GM23338 (cell line): Measurements from ENCODE around the gene SSR4. TPM values are rescaled to one million over a fixed set of nuclear protein-coding genes. Genes with fewer than 3 reads are reported as not detected.

Experiments used
- ATAC-seq: fragments of 200-7000 bp; cut with Tn5 transposase; 3 replicates; pipeline ENCODE4 v1.9.1; 2020
- DNase-seq: peaks from one replicate; pipeline ENCODE4 v3.0.0-alpha.2; 2015; ENCODE audit warnings: low spot score
- H2AFZ ChIP-seq: fragments of 200-600 bp; sonication (generic); 2 replicates; pipeline ENCODE4 v1.8.0; 2016; ENCODE audit warnings: antibody characterized with exemption, mild to moderate bottlenecking, moderate library complexity
- H3F3A ChIP-seq: fragments of 200-600 bp; sonication (generic); replicated peaks from 2 replicates; pipeline ENCODE4 v1.8.0; 2017; ENCODE audit warnings: antibody characterized with exemption, mixed run types, low read depth
- H3K27ac ChIP-seq: fragments of 200-600 bp; sonication (generic); 2 replicates; pipeline ENCODE4 v1.6.1; 2016; ENCODE audit warnings: low read depth
- H3K27me3 ChIP-seq: fragments of 200-600 bp; sonication (generic); 2 replicates; pipeline ENCODE4 v1.8.0; 2016; ENCODE audit warnings: mild to moderate bottlenecking, mixed run types, moderate library complexity; ENCODE audit not compliant: insufficient read depth
- H3K36me3 ChIP-seq: fragments of 200-600 bp; sonication (generic); 2 replicates; pipeline ENCODE4 v1.8.0; 2016; ENCODE audit warnings: mild to moderate bottlenecking; ENCODE audit not compliant: insufficient read depth
- H3K4me1 ChIP-seq: fragments of 200-600 bp; sonication (generic); 2 replicates; pipeline ENCODE4 v1.8.0; 2016; ENCODE audit warnings: mild to moderate bottlenecking, moderate library complexity; ENCODE audit not compliant: insufficient read depth
- H3K4me2 ChIP-seq: fragments of 200-600 bp; sonication (generic); 2 replicates; pipeline ENCODE4 v1.7.1; 2017; ENCODE audit warnings: mixed run types
- H3K4me3 ChIP-seq: fragments of 200-600 bp; sonication (generic); 2 replicates; pipeline ENCODE4 v1.6.1; 2016; ENCODE audit warnings: mixed run types
- H3K79me2 ChIP-seq: fragments of 200-600 bp; sonication (generic); replicated peaks from 2 replicates; pipeline ENCODE4 v1.8.0; 2017; ENCODE audit warnings: mild to moderate bottlenecking; ENCODE audit not compliant: insufficient read depth
- H3K9me2 ChIP-seq: fragments of 200-600 bp; sonication (generic); 2 replicates; pipeline ENCODE4 v1.8.0; 2017; ENCODE audit not compliant: insufficient read depth
- H4K20me1 ChIP-seq: fragments of 200-600 bp; sonication (generic); replicated peaks from 2 replicates; pipeline ENCODE4 v1.8.0; 2017; ENCODE audit warnings: mild to moderate bottlenecking; ENCODE audit not compliant: insufficient read depth
- H3K27ac Mint-ChIP-seq: 2 replicates; pipeline ENCODE4 v1.8.0; 2020; ENCODE audit warnings: inconsistent platforms, mild to moderate bottlenecking, moderate library complexity, mixed read lengths
- H3K27me3 Mint-ChIP-seq: 3 replicates; pipeline ENCODE4 v1.8.0; 2022; ENCODE audit warnings: low read depth, mild to moderate bottlenecking, moderate library complexity, mixed read lengths, inconsistent platforms; ENCODE audit not compliant: insufficient read depth, poor library complexity
- H3K36me3 Mint-ChIP-seq: 3 replicates; pipeline ENCODE4 v1.8.0; 2021; ENCODE audit warnings: low read depth, mild to moderate bottlenecking, inconsistent platforms, moderate library complexity, mixed read lengths
- H3K4me1 Mint-ChIP-seq: 3 replicates; pipeline ENCODE4 v1.8.0; 2020; ENCODE audit warnings: mild to moderate bottlenecking, inconsistent platforms, mixed read lengths
- H3K4me3 Mint-ChIP-seq: 3 replicates; pipeline ENCODE4 v1.8.0; 2021; ENCODE audit warnings: moderate library complexity, mild to moderate bottlenecking, inconsistent platforms, mixed read lengths
- H3K9me3 Mint-ChIP-seq: 3 replicates; pipeline ENCODE4 v1.8.0; 2020; ENCODE audit warnings: moderate library complexity, mild to moderate bottlenecking, inconsistent platforms, mixed read lengths
- CTCF ChIP-seq, 2 experiments: fragments of 200-600 bp in 1 of 2; sonication (generic) in 1 of 2; conservative IDR thresholded peaks; 2 replicates each; pipeline versions ENCODE4 v1.5.1 to v1.6.1; 2016 to 2017; ENCODE audit warnings: antibody characterized with exemption in 2 of 2, low read depth in 2 of 2, mild to moderate bottlenecking in 2 of 2, moderate library complexity in 1 of 2
- ETS1 ChIP-seq: IDR thresholded peaks from 2 replicates; pipeline ENCODE4 v1.6.1; 2016; ENCODE audit warnings: antibody characterized with exemption
- EZH2 ChIP-seq: fragments of 200-600 bp; sonication (generic); IDR thresholded peaks from one replicate; pipeline ENCODE4 v1.8.0; 2017; ENCODE audit warnings: antibody characterized with exemption, mild to moderate bottlenecking, low read depth; ENCODE audit not compliant: unreplicated experiment
- EZH2phosphoT487 ChIP-seq: fragments of 200-600 bp; sonication (generic); IDR thresholded peaks from one replicate; pipeline ENCODE4 v1.8.1; 2018; ENCODE audit warnings: antibody characterized with exemption; ENCODE audit not compliant: unreplicated experiment
- JUNB ChIP-seq: IDR thresholded peaks from one replicate; pipeline ENCODE4 v1.6.1; 2016; ENCODE audit warnings: antibody characterized with exemption; ENCODE audit not compliant: unreplicated experiment
- NANOG ChIP-seq: IDR thresholded peaks from 2 replicates; pipeline ENCODE4 v1.6.1; 2016; ENCODE audit warnings: antibody characterized with exemption, borderline replicate concordance
- POLR2AphosphoS5 ChIP-seq: IDR thresholded peaks from 2 replicates; pipeline ENCODE4 v1.6.1; 2016; ENCODE audit warnings: antibody characterized with exemption, low read depth
- ZNF331 ChIP-seq: fragments of 250-450 bp; sonication (Bioruptor Pico); IDR thresholded peaks from 2 replicates; pipeline ENCODE4 v1.5.0; 2020; ENCODE audit warnings: low read depth, mild to moderate bottlenecking, moderate library complexity
- ZNF462 ChIP-seq: fragments of 250-450 bp; sonication (Bioruptor Pico); IDR thresholded peaks from 2 replicates; pipeline ENCODE4 v1.5.0; 2020; ENCODE audit warnings: mild to moderate bottlenecking, moderate library complexity
- polyA plus RNA-seq: library from polyadenylated mRNA; unstranded; fragments of >200 nt; fragmentation: Nextera tagmentation; extraction: Ambion mirVana; gene quantifications from 2 replicates; pipeline ENCODE4 v1.2.1, GENCODE V29; 2016
- total RNA-seq: library from RNA; depleted of rRNA; stranded (reverse); fragments of >200 nt; shearing (Covaris generic); gene quantifications from 2 replicates; pipeline ENCODE4 v1.2.3, GENCODE V29; 2014

SSR4 gene
- total and polyA plus RNA-seq, 2 experiments from 2014 or later: 107 to 352 TPM

DNA sequence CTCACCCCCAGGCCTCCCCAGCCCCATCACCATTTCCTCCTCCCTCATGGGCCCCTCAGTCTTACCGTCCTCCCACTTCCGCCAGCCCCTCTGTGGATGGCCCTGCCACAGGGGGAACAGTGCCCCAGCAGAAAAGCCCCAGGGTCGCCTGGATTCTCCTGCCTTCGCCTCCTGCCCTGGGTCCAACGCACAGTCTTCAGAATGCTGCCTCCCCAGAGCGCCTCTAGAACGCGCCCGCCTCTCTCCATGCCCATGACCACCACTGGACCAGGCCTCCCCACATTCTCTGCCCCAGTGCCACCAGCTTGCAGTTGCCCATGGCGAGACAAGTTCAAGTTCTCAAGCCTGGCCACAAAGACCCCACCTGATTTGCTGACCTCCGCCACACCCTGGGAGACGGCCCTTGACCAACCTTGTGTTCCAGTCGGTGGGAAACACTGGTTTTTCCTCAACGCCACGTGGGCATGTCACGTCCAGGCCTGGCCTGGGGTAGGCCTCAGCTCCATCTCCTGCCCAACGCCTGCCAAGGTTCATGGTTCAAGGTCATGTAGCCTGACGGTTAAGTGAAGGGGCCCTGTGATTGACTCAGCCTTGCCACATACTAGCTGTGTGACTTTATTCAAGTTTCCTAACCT, 31.1 kb upstream of the SSR4 start (continued):
- no peak for TF ChIP-seq JUNB

- no peak within 1 kb of the TSS for H3K4me3 Mint-ChIP-seq
- no peaks in the 10 kb centered on the region for H3K9me3 Mint-ChIP-seq
- peaks cover 5% of the 10 kb centered on the region; the same call in 2 of the 3 replicates for H3K4me1 Mint-ChIP-seq
- no peak for TF ChIP-seq POLR2AphosphoS5
- no peak for TF ChIP-seq JUNB
- no peak for TF ChIP-seq NANOG
- no peak for TF ChIP-seq EZH2
- TF ChIP-seq CTCF (conservative IDR thresholded peaks at IDR 0.05; ENCODE audit: low read depth in 2 of 2): peak; percentile 72 to 93
- no peak within 1 kb of the TSS for H3K27ac Mint-ChIP-seq
- no peaks in the 10 kb centered on the region for H3K36me3 ChIP-seq
- no peaks in the 10 kb centered on the region for H4K20me1 ChIP-seq
- no peak within 1 kb of the TSS for H2AFZ ChIP-seq
- no peak within 1 kb of the TSS for H3K4me3 ChIP-seq
- H3K27me3 Mint-ChIP-seq: peaks cover 6% of the 10 kb centered on the region
- no peak within 1 kb of the TSS for H3K4me2 ChIP-seq
- H3K27me3 ChIP-seq: no peaks in the 10 kb centered on the region
- no peaks in the 10 kb centered on the region for H3K36me3 Mint-ChIP-seq
- no peaks in the 10 kb centered on the region for H3K79me2 ChIP-seq
- H3K9me2 ChIP-seq: no peaks in the 10 kb centered on the region
- no peak within 1 kb of the TSS for H3K27ac ChIP-seq
- ATAC-seq (peak; percentile 82), DNase-seq (peak; percentile 74)
- no peaks in the 10 kb centered on the region for H3F3A ChIP-seq
- no peaks in the 10 kb centered on the region for H3K4me1 ChIP-seq
Measured at GRCh38 chrX:153763989-153764755, 30.3 kb upstream of the SSR4 start, which contains the start of gene PLXNB3. TSS of gene PLXNB3 (plus strand) at chrX:153764249. CDS start at chrX:153765536, 1,287 bp downstream.

DNA sequence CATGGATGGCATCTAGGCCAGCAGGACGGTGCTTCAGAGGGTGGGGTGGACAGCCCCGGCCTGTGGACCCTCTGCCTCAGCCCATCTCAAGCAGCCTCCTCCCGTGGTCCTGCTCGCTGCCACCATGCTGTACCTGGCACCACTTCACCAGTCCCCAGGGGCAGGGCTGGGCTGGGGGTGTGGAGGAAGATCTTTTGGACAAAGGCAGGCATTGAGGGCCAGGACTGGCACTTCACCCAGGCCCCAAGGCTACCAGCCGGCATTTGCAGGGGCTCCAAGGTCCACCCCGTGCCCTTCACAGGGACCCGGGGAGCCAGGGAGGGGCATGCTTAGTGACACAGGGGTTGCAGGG, 29.7 kb upstream of the SSR4 start:
- no peaks in the 10 kb centered on the region for H3K4me1 ChIP-seq
- H2AFZ ChIP-seq: no peak overlapping the region
- no peaks in the 10 kb centered on the region for H3F3A ChIP-seq
- H3K4me3 Mint-ChIP-seq: no peak overlapping the region
- H3K4me1 Mint-ChIP-seq: peaks cover 5% of the 10 kb centered on the region; the same call in 2 of the 3 replicates
- H3K27me3 ChIP-seq: no peaks in the 10 kb centered on the region
- H3K27ac ChIP-seq: no peak overlapping the region
- no peak overlapping the region for H3K27ac Mint-ChIP-seq
- H4K20me1 ChIP-seq: no peaks in the 10 kb centered on the region
- no peaks in the 10 kb centered on the region for H3K79me2 ChIP-seq
- no peak for DNase-seq
- H3K36me3 ChIP-seq: no peaks in the 10 kb centered on the region
- peaks cover 6% of the 10 kb centered on the region for H3K27me3 Mint-ChIP-seq
- ATAC-seq: no peak
- no peaks in the 10 kb centered on the region for H3K9me2 ChIP-seq
- H3K4me2 ChIP-seq: no peak overlapping the region
- no peaks in the 10 kb centered on the region for H3K36me3 Mint-ChIP-seq
- no peaks in the 10 kb centered on the region for H3K9me3 Mint-ChIP-seq
- no peak overlapping the region for H3K4me3 ChIP-seq
- TF ChIP-seq ETS1: no peak
- TF ChIP-seq JUNB: no peak
- no peak for TF ChIP-seq ZNF331 (CRISPR knock-in tag)
- TF ChIP-seq ZNF462 (CRISPR knock-in tag): no peak
- TF ChIP-seq EZH2phosphoT487: no peak
